Germinal center (tissue), 1 donor: ENCODE data around the gene BNC2.

Source experiments
- DNase-seq: peaks from one replicate; pipeline ENCODE4 v3.0.0; 2012; ENCODE audit warnings: mixed read lengths, low spot score

The BNC2 gene

DNA sequence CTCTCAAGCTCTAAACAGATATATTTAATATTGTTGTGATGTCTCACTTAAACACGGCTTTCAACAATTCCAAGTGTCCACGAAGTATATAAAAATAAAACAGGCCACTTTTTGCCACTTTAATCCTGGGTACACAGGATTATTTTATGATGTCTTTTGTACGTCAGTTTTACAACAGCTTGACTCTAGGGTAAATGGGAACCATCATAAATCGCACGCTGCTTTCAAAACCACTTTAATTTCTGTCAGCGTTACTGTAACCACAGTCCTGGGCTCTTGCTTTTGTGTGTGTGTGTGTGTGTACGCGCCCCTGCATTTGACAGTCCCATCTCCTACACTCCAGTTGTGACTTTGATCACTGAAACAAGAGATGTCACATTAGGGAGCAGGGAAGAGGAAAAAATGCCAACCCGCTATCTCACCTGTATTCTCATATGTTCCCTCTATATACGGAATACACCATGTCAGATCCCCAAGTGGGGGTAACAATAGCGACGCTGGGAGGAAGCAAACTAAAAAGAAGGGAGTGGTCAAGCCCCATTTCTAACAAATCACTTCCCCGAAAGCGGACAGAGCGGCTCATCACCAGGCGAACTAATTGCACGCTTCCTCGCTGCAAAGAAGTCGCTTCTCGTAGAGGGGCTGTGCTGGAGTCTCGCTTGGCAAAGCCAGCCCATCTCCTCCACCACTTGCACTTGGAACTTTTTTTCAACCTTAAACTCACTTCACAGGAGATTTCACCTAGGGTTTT, 1.2 kb downstream of the BNC2 start:
- DNase-seq: no peak

DNA sequence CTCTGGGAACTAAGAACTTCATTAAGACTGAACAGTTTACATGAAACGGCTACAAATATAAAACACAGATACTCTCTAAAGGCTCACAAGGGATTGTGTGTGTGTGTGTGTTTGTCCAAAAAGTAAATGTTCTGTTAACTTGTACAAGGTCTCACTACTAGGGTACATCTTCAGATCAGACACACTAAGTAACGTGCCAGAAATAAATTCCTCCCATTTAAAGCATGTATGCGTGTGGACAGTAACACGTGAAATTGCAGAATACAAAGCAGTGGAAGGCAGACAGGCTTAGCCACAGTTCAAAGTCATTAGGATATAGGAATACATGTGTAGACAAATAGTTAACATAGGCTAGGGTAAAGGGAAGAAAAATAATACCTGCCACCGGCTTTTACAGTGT, 1.8 kb downstream of the BNC2 start:
- no peak for DNase-seq

DNA sequence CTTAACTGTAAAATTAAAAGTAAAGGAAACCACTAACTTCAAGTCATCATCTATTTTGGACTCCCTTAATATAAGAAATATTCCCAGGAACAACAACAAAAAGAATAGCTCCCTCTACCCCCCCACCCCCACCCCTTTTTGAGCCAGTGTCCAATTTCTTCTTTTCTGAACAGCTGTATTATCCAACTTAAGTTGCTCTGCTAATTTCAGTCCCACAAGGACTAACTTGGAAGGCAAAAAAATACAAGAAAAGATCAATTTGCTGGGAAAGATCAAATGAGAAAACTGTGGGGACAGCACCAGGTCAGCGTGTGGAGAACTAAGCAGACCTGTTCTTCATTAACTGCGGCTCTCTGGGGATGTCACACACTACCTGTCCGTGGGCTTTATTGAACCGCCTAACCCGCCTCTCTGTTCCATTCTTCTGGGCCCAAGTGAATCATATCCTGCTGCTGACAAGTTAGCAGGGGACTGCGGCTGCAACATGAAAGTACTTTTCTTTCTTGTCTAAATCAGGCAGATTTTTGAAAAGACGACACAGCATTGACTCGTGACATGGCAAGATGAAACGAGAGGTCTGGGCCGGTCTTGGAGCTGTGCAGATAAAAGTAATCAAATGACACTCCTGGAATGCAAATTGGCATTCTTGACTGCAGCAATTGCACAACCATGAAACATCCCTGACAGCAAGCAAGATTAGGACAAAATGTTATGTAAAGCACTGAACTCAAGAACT, 2.7 kb downstream of the BNC2 start:
- no peak for DNase-seq

DNA sequence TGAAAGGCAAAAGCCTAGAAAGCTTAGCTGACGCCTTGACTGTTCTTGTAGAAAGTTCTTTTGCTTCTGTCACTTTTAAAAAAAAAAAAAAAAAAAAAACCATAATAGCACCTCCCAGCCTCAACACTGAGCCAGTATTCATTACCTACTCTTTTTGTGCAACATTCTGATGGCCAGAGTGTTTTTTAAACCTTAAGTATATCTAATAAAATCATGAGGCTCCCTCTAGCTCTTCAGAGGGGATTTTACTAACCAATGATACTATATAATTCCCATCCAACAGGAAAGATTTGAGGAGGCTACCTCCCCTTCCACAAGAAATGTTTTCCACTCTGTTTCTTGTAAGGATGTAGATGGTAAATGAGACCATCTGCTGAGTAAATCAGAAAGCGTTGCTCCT, 3.9 kb downstream of the BNC2 start:
- DNase-seq: no peak

DNA sequence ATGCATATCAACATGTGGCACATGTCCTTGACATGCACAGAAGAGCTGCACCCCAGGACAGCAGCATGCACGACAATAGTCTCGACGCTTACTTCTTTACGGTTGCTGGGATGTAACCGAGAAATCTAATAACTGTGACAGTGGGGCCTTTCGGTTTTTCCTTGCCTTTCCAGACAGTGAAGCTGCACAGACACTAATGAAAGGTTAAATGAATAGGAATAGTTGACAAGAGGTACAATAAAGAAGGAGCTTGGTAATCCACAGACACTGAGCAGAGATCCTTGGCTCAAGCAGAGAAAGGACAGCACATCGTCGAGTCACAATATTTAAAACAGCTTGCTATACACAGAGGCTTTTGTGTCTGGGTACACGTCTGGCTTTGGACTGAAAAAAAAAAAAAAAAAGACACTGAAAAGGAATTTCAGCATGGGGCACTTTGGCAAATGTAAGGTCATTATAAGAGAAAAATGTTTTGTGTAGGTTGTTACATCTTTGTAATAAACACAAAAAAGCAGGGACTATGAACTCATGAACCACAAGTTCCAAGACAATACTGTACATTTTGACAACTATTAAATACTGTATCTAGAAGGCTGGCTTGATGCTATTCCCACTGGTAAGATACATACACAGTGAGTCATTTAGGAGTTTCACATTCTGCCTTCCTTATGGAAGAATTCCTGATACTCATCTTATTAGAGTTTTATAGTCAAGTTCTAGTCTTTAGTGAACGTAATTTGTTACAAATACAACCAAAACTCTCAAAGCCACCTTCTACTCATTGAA, 5.6 kb downstream of the BNC2 start:
- DNase-seq: no peak

DNA sequence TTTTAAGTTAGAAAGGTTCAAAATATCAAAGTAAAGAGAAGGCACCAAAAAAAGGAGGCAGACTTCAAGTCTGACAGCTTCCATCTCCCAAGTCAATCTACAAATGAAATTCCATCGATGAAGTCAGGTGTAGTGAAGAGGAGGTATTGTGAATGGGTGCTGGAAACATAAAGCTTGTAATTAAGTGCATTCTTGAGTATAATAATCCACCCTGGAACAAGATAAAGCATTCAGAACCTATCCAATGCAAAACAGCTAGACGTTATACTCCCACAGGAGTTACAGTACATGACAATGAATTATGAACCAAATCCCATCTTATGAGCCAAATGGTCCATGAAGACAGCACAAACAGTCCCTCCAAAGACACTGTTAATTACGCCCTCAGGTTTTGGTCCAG, 22.3 kb downstream of the BNC2 start:
- DNase-seq: no peak

DNA sequence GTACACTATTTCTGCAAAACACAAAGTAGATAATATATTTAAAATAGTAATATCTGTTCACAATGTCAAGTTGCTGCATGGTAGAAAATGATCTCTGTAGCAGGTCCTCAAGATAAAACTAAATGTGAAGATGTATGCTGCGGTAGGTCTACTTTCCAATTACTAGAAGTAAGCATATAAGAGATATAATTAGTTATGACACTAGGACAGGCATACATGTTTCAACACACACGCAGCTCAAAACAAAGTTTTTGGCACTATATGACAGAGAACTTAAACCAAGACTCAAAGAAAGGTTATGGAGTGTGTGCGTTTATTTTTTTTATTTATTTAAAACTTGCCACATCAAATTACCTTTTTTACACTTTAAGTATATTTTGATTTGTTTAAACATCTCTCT, 23.5 kb downstream of the BNC2 start:
- no peak for DNase-seq

DNA sequence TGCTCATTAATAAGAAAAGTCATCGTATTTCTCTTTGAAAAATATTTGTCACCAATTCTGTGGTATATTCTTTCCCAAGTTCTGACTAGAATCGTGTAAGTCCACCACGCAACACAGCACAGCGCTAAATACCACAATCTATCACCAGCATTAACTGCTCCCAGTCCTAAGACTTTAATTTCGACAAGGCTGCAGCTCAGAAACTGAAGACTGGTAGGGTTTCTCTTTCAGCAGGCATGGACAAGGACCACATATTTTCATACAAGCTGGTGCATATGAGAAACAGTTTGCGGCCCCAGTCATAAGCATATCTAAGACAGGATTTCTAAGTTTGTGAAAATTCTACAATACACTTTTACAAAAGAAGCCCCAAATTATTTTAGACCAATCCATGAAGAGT, 24.1 kb downstream of the BNC2 start:
- no peak for DNase-seq

DNA sequence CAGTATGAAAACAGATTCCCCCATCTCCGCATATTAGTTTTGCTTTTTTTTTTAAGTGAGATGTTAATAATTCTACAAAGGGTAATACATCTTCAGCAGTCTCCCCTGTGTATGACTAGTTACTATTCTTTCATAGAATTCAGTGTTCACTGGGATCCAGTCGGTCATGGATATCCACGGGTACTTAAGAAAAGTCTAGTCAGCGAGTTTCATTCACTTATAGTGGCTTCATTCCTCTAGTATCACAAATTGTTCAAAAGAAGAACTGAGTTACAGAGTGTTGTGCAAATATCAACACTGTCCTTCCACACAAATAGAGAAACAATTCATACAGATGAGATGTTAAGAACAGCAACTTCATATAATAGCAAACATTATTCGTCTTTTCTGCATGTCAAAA, 35.7 kb downstream of the BNC2 start:
- no peak for DNase-seq

DNA sequence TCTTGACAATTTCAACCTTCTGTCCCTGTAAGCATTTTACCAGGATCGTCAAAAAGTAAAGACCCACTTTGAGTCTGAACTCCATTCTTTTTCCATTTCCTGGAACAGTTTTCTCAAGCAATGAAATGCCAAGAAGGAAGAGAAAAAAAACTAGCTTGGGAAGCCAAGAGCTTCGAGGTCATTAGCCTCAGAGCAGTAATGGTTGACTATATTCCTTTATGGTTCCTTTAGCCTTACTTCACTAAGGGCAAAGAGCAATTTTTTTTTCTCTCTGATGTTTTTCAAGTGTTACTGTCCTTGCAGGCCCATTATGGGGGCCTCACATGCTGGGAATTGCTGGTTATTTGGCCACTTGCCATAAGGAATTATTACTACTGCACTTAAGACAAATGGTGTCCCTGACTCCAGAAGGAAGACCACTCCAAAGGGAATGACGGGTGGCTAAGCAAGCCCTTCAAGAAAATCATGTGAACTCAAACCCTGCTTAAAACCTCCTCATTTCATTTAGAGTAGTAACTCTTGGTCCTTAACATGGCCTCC, 37.1 kb downstream of the BNC2 start:
- DNase-seq: no peak

DNA sequence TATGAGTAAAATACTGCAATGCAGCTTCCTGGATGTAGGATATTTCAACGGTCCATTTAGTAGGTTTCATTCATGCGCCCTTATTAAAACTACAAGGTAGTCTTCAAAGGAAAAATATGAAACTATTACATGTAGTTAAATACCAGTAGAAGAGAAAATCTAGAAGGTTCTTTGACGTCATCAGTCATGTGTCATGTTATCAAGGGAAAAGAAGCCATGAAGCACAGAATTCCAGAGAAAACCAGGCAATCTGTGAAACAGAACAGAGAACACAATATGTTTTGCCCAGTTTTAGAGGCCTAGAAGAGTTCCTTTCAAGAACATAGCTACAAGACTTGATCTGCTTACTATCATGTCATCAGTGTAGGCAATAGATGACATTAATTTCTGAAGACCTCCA, 38.4 kb downstream of the BNC2 start:
- DNase-seq: no peak

DNA sequence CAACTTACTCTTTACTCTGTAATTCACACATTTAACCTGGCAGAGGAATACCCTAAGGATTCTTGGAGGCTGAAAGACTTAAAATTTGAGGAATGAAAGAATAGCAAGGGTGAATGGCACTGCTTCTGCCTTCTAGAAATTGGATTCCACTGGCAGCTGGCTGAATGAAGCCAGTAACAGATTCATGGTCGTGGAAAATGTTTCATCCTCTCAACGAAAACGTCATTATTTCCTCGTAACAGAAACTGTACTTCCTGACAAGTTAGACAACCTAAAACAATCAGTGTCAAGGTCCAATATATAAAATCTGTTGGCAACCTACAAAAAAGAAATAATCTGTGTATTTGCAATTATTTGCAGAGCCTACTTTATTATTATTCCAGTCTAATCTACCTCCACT, 39.7 kb downstream of the BNC2 start:
- no peak for DNase-seq

DNA sequence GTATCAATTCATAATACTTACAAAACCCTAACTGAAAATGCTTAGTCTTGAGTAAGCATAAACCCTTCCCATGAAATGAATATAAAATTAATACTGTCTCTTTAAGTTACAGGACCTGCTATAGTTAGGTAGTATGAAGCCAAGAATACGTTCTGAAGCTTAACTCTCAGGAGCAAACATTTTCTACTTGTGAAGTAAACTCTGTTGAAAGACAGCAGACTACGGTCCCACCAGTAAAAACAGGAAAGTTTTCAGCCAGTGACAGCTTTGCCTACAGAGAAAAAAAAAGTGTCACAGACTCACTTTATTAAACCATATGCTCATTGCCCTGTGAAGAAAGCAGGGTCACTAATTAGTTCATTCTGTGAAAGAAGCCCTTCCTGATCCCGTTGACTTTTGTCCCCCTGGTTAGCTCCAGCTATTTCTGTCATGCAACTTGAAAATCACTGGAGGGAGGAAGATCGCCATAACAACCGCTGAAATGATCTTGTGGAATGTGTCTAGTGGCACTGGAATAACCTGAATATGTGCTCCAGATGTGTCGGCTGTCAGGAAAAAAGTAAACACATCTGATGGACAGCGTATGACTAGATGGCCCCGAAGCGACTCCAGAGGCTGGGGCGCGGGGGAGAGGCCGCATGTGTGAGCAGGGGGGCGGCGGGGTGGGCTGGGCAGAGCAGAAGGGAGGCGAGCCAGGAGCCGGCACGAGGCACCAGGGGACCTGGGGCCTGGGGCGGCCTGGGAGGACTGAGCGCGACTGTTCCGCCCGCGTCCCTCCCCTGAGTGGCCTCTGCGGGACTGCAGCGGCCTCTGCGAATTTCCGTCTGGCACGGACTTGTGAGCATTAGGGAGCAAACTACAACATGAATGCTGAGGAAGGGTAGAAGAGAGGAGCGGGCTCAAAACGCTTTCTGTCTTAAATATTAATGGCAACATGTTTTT, 41.9 kb downstream of the BNC2 start:
- no peak for DNase-seq

DNA sequence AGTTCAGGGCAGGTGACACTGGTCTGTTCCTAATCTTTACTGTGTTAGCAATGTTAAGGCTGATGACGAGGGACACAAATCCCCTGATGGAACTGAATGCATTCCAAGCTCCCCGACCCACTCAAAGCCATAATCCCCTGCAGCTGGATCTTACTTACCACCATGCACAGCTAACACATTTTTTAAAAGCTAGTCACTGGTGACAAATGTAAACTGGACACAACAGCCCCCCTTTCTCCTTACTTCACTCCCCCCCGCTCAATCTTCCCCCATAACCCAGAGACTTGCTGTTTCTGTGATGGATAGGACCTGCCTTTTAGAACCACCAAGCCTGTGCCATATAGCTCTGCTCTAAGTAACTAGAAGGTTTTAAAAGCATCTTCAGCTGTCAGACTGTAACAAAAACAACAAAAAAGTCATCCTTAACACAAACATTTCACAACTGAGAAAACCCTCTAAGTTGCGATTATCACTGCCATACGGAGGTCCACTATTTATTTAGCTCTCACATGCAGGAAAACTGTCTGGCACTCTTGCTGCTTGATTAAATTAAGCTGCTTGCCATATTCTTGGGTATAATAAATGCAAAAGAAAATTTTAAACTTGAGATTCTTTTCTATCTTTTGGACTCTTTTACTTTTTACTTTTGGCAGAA, 44.4 kb downstream of the BNC2 start:
- DNase-seq: no peak

DNA sequence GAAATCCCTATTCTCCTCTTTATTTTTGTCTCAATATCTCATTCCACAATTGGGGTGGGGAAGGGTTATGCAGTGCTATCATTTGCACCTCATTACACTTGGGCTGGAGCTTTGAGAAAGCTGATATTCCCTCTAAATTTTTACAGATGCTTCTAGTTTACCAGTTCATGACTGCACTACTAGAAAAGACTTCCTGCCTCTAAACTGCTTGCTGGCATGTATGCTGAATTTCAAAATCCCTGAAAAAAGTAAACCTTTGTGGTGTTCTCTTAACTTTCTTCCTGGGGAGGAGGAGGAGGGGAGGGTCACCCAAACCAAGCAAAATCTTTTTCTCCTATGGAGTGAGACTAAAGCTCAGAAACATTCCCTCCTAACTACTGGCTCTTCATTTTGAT, 45.1 kb downstream of the BNC2 start:
- no peak for DNase-seq

DNA sequence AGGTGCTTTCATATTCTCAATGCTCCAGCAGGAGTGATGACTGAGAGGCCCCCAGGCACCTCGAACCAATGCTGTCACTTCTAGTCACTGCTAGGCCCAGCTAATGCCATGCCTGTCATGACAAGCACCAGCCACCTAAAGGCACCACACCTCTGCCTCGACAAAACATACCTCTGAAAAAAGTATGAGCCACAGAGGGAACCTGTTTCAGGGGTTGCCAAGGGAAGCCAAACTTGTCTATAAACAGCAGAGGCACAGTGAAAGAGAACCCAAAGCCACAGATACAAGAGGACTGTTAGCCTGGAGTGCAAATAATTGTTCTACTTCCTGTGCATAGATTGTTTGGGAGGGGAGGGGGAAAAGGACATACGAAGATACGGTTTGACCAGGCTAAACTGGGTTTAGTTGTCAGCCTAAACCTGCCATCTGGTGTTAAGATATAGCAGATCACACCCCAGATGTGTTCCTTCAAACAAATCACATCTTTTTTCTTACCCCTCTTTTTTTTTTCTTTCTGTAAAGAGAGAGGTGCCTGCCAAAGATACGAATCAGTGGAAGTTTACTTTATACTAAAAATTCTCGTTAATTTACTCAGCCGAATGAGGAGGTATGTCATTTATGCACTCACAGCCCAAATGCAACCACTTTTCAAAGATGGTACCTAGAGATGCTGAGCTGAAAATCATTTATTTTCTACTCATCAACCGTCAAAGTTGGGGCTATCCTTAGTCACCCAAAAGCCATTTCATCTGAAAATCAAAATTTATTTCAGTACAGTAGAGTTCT, 45.7 kb downstream of the BNC2 start:
- DNase-seq: no peak

DNA sequence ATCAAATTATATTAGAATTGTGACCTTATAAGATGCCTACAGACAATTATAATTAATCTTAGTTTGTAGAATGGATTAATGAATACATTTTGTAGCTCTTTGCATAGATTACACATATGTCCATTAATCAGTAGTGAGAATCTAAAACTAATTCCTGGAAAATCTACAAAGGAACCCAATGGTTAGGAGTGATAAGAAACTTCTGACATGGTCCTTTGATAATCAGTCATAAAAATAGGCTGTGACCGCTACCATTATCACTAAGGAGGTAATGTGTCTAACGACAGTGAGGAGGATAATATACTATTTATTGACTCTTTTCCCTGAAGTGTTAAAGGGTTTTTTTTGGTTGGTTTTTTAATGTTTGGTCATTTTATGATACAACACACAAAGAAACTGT, 46.6 kb downstream of the BNC2 start:
- no peak for DNase-seq

DNA sequence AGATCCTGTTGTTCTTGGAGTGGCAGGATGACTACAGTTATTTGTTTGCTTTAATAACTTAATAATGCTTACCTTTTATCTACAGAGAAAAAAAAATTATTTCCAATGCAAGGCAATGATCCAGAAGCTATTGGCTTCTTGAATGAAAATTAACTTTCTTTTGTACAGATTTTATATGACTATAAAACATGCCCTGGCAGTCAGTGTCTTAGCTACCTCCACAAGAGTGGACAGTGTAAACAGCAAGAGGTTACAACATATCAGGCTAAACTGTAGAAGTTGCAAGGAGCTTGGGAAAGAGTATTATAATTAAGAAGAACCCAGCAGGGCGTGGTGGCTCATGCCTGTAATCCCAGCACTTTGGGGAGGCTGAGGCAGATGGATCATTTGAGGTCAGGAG, 49.1 kb downstream of the BNC2 start:
- DNase-seq: no peak

DNA sequence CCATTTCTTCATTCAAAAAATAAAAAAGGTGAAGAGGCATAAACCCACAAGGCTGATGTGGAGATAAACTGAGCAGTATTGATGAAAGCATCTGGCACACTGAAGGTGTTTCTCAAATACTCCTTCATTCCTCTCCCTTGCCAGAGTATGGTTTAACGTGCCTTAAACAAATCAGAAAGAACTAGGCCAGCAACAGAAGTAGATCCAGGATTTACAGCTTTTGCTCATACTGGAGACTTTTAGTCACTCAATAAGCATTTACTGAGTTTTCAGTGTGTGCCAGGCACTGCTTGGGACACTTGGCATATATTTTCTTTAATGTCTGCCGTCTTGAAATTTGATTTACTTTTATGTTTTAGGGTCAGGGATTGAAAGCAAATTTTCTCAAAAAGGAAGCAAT, 53.0 kb downstream of the BNC2 start:
- DNase-seq: no peak

DNA sequence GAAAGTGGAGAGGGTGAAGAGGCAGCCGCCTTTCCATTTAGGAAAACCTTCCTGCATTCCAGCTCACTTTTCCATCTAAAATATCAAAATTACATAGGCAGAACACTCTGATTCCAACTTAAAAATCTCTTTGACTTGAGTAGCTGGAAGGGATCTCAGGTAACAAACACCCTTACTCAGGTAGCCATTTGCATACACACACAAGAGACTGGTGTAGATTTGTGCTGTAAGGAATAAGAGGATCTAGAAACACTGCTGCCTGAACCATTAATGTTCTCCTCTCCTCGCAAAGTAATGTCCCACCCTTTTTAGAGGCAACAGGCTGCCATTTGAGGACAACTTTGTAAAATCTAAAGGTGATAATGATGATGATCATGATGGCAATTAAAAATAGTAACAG, 53.5 kb downstream of the BNC2 start:
- DNase-seq: no peak
